GM19452 (cell line): Measurements from ENCODE around the gene TEX29.

Experiments
- ATAC-seq: cut with Tn5 transposase; IDR thresholded peaks from one replicate; pipeline ENCODE4 v1.9.1; 2021; ENCODE audit not compliant: unreplicated experiment

TEX29 gene

DNA sequence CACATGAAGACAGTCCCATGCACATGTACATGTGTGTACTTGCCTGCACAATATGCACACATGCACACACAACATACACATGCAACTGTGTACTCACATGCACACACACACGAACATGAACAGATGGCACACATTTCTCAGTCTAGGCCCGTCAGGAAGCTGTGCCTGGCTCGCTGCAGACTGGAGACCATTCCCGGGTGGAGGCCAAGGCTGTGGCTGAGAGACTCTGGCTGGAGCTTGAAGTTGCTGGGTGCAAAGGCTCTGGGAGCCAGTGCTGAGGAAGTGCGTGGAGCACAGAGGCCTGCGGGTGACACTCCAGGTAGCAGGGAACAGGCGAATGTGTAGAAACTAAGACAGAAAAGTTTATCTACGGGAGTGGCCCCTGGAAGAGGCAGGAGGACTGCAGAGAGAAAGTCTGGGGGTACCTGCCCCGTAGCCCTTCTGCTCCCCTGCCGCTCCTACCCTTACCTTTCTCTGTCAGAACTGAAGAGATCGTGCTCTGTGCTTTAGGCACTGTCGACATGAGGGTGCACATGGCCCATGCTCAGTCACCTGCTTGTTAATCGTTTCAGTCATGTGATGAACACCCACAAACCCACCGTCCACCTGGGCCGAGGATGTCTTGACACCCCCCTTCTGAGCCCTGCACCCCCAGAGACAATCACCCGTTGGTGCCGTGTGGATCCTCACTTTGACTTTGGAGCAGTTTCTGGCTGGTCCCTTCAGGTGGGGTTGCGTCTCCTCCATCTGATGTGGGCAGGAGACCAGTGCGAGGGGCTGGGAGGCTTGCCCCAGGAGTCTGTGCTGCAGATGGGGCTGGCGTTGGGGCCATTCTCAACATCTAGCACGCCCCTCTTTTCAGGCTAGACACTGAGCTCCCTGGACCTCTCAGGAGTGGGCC lies 69.4 kb downstream of the TEX29 start:
- ATAC-seq = no peak

DNA sequence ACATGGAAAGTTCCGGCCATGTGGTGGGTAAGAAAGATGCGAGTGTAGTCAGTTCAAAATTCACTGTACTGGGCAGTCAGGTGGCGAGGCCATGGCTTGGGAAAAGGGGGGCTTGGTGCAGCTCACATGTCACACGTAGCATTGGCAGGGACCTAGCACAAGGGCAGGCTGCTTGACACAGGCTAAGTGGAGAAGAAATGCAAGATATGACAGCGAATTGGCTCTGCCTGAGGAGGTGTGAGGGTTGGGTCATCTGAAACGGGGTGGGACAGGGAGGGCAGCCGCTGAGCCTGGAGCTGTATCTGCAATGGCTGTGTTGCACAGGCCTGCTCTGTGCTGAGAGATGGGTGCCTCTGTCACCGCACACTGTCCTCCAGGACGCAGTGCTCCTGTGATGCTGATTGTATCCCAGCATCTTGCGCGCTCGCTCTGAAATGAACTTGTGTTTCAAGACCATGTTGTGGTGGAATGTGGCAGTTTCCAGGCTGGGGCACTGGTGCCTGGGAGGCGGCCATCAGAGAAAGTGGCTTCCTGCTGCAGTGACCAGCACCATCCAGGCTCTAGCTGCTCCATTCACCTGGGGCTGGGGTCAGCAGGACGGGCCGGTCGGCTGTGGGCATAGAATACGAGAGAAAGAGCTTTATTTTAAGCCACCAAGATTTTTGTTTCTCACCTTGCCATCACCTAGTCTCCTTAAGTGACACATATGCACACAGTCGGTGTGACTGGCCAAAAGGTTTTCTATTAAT lies 70.3 kb downstream of the TEX29 start:
- no peak for ATAC-seq

DNA sequence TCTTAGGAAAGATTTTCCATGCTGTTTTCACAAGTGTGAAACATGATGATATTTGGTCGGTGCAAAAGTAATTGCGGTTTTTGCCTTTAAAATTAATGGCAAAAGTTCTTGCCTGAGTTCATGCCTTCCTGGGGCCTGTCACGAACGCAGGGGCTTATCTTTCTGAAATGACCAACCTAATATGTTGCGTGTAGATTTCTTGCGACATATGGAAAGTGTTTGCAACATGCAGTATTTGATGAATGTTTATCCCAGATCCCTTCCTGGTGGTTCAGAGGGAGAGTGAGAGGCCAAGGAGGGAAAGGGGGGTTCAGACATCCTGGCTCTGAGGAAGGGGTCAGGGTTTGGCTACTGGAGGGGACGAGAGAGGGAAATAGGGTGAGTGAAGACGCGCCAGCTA lies 72.0 kb downstream of the TEX29 start:
- ATAC-seq = no peak

DNA sequence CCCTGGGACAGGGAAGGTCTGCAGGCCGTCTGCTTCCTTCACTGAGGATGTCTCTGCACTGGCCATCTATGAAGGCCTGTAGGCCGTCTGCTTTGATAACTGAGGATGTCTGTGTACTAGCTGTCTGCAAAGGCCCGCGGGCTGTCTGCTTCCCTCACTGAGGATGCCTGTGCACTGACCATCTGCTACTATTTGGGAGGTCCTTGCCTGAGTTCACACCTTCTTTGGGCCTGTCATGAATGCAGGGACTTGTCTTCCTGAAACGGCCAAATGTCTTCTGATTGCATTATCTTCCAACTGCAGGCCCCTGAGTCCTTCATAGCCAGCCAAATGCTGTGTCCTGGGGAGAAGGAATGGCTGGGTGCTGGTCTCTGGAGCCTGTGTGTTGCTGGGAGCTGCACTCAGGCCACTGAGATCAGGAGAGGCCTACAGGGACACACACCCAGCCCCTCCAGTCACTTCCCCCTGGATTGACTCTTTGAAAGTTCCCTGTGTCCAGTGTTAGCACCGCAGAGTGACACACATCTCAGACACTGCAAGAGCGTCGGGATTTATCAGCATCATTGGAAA lies 72.9 kb downstream of the TEX29 start:
- ATAC-seq = no peak
